ENCODE results near the gene TOX3. TPM values are rescaled to one million over a fixed set of nuclear protein-coding genes. Genes with fewer than 3 reads are reported as not detected.

Gene TOX3
- total RNA-seq, 2 donors from 2014 or later, result not detected

DNA sequence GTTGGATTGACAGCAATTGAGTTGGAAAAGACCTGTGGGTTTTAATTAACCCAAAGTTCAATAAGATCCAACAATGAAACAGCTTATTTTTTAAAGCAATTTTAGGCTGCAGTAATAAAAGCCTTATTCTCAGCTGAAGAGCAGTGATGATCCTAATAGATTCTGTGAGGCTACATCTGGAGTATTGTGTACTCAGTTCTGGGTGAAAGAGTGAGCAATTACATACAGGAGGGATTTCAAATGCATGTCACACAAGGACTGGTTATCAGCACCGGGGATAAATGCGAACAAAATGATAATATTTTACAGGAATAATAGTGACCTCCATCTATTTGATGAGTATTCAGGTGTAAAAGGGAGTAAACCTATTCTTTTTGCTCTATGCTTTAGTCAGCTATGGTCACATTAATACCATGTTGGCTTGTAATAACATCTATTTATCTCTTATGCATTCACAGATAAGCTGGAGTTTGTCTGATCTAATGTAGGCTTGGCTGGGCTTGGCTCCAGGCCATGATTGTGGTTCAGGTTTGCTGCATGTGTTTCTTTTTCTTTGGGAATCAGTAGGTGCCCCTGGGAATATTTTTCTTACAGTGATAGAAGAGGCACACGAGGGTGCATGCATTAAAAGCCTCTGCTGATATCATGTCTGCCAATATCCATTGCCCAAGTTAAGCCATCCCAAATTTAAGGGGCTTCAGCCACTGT lies 22.2 kb upstream of the TOX3 start:
- no peak for DNase-seq (ENCODE audit: low spot score)
- intact Hi-C loops (cut with DNase I), result no loop called here

DNA sequence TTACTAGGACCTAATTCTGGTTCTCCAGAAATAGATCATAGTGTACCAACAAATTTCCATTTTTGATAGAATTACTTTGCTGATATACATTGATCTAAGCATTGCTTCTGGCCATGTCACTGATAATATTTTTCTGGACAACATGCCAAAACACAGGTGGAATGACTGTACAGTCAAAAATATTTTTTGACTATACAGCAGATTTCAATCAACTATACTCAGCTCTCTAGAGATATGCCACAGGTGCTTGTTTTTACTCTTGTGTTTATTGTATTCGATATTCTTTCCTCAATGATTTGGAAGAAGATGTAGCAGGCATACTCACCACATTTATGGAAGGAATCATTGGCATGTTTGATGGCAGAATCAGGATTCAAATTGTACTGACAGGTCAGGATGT lies 21.6 kb upstream of the TOX3 start:
- intact Hi-C loops (cut with DNase I), result no loop called here
- no peak for DNase-seq (ENCODE audit: low spot score)

DNA sequence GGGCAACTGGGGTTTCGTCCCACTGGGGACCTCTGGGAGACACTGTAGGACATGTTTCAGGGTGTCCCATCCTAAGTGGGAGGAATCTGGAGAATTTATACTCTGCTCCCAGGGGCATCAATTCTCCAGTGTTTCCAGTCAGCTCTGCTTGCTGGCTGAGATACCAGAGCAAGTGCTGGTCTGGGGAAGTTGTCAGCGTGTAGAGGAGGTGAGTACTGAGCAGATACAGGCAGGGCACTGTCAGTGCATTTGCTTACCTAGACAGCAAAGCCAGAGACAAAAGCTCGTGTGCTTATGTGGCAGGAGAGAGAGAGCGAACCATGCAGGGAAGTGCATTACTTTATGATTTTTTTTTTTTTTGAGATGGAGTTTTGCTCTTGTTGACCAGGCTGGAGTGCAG lies 20.2 kb upstream of the TOX3 start:
- intact Hi-C loops (cut with DNase I), result no loop called here
- no peak for DNase-seq (ENCODE audit: low spot score)

DNA sequence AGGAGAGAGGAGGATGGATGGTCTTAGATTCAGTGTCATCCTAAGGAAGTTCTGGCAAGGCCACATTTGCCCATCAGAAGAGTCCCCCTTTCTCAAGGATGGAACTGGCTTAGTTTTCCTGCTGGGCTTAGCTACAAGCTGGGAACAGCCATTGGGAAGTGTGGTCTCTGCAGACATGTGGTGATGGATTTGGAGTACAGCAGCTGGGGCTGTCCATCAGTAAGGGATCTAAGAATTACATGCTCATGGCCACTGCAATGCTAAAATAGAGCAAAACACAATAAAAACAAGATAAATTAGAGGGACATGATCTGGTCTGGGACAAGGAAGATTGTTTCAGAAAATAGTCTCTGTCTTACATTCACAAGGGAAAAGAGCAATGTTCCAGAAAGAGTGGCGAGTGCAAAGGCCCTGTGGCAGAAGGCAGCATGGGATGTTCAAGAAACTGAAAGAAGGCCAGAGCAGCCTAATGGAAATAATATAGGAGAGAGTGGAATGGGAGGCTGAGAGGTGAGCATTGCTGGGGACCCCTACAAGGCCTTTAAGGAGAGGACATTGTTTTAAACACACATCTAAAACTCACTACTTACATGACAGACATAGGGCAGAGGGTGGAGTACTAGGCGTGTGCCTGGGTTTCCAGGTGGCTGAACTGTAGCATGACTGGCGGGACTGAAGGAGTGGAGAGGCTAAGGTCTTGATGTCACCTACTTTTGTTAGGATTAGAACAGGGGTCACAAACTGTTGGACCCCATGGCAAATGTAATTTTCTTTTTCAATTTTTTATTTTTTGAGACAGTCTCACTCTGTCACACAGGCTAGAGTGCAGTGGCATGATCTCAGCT lies 17.0 kb upstream of the TOX3 start:
- intact Hi-C loops (cut with DNase I), result no loop called here
- no peak for DNase-seq (ENCODE audit: low spot score)

DNA sequence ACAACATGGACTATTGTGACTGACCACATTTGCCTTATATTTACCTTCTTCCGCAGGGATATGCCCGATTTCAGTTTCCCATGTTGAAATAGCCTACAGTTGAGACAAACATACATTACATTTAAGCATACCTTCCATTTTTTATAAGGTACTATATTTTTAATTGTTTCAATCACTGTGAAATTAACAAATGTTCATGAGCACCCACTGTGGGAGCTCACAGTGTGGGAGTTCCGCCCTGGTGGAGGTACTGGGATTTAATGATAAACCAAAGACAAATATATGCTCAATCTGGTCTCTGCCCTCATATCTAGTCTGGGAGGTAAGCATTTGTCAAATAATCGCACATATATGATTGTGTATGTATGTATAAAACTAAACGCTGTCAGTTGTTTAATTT lies 15.8 kb upstream of the TOX3 start:
- intact Hi-C loops (cut with DNase I), result no loop called here
- no peak for DNase-seq (ENCODE audit: low spot score)

DNA sequence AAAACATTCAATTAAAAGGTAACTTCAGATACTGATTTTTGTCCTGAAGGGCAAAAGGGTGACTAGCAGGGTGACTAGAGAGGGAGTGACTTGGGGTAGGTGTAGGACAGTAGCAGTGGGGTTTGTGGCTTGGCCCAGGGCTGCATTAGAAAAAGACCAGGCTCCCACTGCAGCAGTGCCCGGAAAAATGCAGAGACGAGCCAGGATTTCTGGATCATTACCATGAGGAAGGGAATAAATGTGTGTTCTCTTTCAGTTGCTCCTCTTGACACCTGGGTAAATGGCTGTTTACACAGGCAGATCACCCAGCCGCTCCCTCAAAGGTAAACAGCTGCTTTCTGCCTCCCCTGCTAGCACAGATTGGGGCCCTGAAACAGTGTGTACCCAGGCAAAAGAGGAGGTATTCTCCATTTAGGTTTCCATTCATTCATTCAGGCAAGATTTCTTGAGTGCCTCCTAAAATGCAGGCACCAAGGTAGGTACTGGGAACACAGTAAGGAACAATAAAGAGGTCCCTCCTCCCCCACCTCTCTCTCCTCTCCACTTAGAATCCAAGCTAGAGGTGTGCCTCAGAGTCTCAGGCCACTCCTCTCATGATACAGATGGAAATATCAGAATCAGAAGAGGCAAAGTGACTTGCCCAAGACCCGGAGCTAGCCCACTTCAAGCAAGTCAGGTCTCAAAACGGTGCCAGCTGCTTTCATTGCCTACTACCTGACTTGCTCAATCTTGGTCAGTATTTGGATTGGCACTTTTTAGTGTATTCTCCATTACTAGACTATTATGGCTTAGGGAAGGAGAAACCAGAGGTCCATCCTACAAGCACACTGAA lies 15.2 kb upstream of the TOX3 start:
- no peak for DNase-seq (ENCODE audit: low spot score)
- intact Hi-C loops (cut with DNase I), result no loop called here

DNA sequence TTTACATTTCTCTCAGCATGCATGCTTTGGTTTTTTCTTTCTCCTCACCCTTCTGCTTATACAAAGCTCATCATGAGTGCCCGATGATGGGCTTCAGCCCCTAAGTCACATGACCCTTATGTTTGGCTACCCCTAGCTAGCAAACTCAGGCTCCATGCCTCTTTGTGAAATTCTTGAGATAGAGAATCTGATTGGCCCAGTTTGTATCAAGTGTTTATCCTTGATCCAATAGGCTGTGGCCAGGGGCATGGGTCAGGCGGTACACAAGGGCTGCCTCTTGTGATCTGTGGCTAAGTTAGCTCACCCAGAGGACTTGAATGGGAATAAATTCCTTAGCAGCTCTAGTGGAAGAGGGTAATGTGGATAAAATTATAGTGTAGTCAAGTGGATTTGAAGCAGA lies 11.5 kb upstream of the TOX3 start:
- DNase-seq (ENCODE audit: low spot score), result no peak
- intact Hi-C loops (cut with DNase I), result no loop called here

DNA sequence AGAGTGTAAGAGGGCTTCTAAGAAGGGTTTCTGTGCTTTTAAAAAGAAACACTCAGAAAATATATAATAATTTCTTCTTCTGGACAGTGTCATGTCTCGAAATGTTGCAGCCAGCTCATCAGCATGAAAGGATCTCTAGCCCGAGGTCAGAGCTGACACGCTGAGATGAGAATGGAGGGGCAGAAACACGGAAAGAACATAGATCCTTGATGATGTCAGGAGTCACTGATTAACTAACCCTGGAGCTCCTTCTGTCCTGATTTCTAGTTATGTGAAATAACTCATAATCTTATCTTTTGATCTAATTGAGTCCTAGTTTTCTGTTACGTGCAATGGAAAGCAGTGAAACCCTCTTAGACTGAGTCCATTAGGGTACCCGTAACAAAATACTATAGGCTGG lies 10.3 kb upstream of the TOX3 start:
- no peak for DNase-seq (ENCODE audit: low spot score)
- intact Hi-C loops (cut with DNase I), result no loop called here

DNA sequence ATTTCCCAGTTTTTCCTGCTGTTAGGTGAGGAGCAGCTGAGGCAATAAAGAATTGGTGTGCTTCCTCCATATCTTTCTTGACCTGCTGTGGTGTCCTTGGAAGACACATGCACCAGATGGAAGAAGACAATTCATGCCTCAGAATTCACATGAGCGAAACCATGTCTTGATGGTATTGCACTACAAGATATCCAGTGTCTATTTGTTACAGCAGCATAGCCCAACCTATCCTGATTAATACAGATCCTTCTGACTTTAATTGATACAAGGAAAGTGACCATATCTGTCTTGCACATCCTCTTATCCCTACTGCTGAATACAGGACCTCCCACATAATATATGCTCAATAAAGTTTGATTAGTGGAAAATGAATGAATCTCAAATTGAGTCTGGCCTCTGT lies 9.1 kb upstream of the TOX3 start:
- DNase-seq (ENCODE audit: low spot score), result no peak
- intact Hi-C loops (cut with DNase I), result no loop called here

DNA sequence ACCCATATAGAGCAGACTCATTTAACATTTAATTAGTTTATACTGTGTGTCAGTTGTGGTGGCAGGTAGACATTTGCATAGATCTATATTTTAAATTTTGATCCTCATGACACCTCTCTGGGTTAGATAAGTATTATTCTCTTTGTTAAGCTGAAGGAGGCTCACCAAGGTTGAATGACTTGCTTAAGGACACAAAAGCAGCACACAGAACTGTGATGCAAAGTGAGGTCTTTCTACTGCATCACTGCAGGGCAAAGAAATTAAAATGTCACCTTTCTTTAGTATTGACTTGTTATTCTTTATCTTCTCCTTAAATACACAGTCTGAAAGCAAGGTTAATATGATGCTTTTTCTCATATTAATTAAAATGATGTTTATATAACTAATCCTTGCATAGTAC lies 8.6 kb upstream of the TOX3 start:
- intact Hi-C loops (cut with DNase I), result no loop called here
- DNase-seq (ENCODE audit: low spot score), result no peak

DNA sequence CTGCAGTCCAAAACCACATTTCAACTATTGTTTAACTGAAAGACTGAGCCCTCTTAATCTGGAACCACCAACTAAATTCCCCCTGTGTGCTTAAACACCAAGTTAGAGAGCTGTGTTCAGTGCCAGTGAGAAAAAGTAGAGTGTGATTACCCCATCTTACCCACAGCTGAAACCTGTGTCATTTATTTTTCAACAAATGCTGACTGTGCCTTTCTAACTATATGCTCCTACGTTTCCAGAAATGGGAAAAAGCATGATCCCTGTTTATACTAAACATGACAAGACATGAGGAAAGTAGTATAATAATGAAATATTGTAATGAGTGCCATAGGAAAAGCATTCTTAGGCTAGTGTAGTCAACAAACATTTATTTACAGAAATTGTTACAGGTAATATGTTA lies 7.4 kb upstream of the TOX3 start:
- no peak for DNase-seq (ENCODE audit: low spot score)
- intact Hi-C loops (cut with DNase I), result no loop called here

DNA sequence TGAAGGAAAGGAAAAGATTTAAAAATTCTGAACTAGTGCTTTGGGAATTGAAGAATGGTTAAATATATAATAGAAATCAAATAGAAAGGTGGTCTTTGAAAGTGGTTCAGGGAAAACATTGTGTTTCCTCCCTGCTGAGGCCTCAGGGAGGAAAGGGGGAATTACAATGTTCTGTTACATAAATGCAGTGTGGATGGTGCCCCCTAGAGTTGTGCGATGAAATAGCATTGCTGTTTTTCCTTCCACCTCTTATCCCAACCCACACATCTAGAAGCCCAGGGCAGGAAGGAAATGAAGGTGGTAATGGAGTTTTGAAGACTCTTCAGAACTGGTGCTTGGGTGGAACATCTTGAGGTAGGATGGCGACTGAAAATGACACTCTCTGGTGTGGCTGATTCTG lies 6.4 kb upstream of the TOX3 start:
- no peak for DNase-seq (ENCODE audit: low spot score)
- intact Hi-C loops (cut with DNase I), result no loop called here

DNA sequence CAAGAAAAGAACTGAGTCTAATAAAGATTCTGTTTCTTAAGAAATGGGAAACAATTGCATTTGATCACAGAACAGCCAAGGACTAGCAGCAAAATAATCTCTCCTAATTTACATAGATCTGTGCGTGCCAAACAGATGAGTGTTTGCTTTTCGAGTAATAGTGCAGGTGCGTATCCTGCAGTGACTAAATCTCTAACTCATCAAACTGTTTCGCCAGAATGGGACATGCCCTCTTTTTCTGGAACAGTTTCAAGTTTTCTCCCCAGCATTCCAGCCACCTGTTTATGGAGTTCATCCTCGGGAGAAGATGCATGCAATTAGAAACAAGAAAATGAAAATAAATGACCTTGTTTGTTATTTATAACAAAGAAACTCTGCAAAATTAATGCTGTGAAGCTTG lies 5.7 kb upstream of the TOX3 start:
- DNase-seq (ENCODE audit: low spot score), result no peak

DNA sequence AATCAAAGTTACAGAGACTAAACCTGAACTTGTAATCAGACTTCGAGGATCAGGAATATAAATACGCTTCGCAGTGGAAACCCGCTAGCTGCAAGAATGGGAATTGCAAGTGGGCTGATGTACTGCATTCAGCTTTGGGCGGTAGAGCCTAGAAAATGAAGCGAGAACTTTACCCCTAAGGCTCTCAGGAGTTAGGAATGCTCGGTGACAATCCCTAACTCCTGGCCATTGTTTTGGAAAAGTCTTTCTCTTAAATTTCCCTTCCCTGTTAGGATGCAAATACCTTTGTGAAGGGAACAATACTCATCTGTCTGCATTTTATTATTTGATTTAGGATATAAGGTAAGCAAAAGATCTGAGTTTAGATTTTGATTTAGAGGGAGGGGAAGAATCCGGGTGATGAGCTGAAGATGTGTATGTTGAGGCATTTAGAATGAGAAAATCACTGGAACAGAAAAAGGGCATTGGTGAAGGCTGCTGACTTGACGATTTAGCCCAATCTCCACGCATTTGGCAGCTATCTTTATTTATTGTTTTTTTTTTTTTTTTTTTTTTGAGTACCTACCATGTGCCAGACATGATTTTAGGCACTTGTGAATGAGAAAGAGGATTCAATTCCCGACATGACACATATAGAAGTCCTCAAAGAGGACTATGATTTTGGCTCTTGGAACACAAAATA lies 2.2 kb upstream of the TOX3 start:
- DNase-seq (ENCODE audit: low spot score), result no peak
- intact Hi-C loops (cut with DNase I), result no loop called here

More for the DNA sequence above, 5.7 kb upstream of the TOX3 start:
- intact Hi-C loops (cut with DNase I), result no loop called here

DNA sequence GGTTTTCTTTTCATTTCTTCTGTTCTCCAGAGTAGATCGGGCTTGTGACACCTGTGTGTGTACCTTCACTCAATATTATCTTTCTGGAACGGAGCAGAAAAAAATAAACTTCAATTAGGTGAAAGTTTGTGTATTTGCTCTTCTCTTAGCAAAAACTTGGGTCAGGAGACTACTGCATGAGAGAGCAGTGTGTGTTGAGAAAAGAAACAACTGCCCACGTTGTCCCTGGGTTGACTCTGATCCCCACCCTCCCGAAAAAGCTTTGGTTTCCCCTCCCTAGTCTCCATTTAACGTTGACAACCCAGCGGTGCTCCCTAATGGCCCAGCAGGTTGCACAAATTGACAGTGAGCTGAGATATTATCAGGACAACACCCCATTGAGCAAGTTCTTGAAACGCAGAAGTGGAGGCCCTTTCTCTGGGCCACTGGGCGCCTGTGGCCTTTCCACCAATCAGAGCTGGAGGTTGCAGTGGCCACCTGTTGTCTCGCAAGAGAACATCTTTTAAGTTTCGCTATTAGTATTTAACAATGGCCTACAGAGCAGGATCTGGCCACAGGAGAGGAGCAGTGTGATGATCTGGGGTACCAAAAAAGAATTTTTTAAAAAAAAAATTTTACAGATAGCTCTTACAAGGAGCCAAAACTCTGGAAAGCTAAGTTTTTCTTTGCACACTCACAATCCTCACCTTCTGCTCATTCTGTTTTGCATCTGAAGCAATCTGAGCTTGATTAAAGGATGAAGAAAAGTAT lies 1.5 kb upstream of the TOX3 start:
- intact Hi-C loops (cut with DNase I), result no loop called here

DNA sequence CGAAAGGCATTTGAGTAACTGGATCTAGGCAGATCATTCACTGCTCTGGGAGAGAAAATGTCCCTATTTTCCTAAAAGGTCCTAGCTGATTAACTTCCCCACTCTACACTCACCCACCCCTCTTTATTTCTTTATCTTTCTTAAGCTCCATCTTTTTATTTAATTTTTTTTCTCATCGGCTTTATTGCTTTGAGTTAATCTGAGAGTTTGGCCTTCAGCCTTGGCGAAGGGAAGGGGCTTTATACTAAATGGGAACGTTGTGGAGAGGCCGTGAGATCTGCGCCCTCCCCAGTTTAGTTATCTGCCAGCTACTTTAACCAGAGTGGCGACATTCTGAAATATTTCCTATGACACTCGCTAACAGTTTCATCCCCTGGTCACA lies 882 bp upstream of the TOX3 start:
- no peak for DNase-seq (ENCODE audit: low spot score)

More for the DNA sequence above, 1.5 kb upstream of the TOX3 start:
- DNase-seq (ENCODE audit: low spot score), result no peak

DNA sequence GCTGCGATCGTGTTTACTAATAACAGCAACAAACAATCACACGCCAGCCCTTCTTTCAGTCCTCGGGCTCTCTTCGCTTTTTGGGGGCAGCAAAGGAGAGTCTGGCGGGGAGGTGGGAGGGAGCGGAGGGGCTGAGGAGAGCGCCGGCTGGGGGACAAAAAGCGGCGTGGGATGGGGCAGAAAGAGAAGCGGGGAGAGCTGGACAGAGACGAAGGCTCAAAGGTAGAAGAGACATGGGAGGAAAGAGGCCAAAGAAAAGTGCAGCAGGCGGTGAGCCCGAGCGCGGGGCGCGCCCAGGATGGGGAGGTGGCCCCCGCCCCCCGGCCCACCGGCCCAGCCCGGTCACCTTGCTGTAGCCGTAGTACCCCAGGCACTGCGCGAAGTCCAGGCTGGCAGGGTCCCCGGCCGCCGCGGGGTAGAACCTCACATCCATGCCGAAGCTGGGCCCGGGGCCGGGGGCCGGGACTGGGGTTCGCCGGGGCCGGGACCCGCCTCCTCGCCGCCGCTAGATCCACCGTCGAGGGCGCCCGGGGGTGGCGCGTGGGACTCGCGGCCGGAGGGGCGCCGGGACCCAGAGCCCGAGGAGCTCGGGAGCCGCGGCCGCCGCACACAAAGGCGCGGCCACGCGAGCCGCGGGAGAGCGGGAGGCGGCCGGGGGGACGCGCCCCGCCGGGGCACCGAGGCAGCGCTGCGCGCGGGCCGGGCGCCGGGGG lies 496 bp downstream of the TOX3 start:
- intact Hi-C loops (cut with DNase I), result no loop called here
- no peak for DNase-seq (ENCODE audit: low spot score)

More for the DNA sequence above, 882 bp upstream of the TOX3 start:
- intact Hi-C loops (cut with DNase I), result no loop called here

DNA sequence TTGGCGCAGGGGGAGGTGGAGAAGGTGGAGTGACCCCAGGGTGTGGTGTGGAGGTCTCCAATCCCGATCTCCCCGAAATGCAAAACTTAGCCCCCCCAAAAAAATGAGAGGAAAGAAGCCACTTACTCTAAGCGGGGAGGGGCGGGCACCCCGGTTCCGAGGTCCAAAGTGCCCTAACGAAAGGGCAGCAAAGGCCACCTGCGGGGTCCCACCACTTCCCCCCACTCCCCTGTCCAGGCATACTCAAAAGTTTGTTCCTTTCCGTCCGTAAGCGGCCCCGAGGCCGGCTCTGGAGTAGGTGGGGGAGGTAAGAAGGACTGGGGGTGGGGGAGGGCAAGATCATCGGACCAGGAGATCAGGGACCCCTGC lies 1.1 kb downstream of the TOX3 start:
- no peak for DNase-seq (ENCODE audit: low spot score)
- intact Hi-C loops (cut with DNase I), result no loop called here
